Brain microvascular endothelial cell (primary cell): Measurements from ENCODE around the gene MCC.

Source experiments
- DNase-seq: peaks from one replicate; pipeline ENCODE4 v3.0.0-alpha.2; 2020
- H3K27ac ChIP-seq: fragments of 250-450 bp; sonication (Bioruptor Pico); 2 replicates; pipeline ENCODE4 v1.5.1; 2020; ENCODE audit warnings: mild to moderate bottlenecking, moderate library complexity
- H3K27me3 ChIP-seq: fragments of 250-450 bp; sonication (Bioruptor Pico); replicated peaks from 2 replicates; pipeline ENCODE4 v1.5.1; 2020; ENCODE audit warnings: mild to moderate bottlenecking
- H3K36me3 ChIP-seq: fragments of 250-450 bp; sonication (Bioruptor Pico); replicated peaks from 2 replicates; pipeline ENCODE4 v1.5.1; 2020; ENCODE audit warnings: mild to moderate bottlenecking
- H3K4me3 ChIP-seq: 2 replicates; pipeline ENCODE4 v1.5.1; 2011; ENCODE audit warnings: low read depth, mild to moderate bottlenecking, control low read depth, low read length, moderate library complexity
- in situ Hi-C: cut with HindIII; loops from 2 replicates; pipeline ENCODE4 v1.10.0; 2017; ENCODE audit warnings: low sequenced_read_pairs, low pct_ligation_motif_present
- TF ChIP-seq, protein P1 (sequence below): IDR thresholded peaks from 2 replicates; pipeline ENCODE4 v1.5.1; 2011; ENCODE audit warnings: low read depth, mild to moderate bottlenecking, moderate library complexity, low read length, control low read depth, inconsistent platforms; ENCODE audit errors: missing control alignments

MCC gene

DNA sequence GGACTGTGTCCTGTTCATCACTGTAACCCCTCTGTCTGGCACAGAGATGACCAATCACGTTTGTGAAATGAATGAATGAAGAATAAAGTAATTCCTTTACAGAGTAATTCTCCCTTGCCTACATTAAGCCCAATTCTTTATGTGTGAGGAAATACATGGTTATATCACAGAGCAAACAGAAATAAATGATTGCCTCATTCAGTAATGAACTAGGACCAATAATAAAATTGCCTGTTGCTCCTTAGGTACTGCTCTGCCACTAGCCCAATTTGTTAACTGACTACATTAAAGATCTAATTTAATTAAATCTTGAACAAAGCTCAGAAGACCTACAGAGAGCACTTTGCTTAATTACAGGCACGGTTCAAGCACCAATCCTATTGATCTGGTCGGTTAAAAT lies 389.9 kb downstream of the MCC start:
- DNase-seq, result no peak
- Histone ChIP-seq H3K27ac (no peak overlapping the region), H3K27me3 (no peaks in the 10 kb centered on the region), H3K36me3 (no peaks in the 10 kb centered on the region), H3K4me3 (no peak overlapping the region)
- in situ Hi-C loops, result no loop called here
- TF ChIP-seq, protein P1, sequence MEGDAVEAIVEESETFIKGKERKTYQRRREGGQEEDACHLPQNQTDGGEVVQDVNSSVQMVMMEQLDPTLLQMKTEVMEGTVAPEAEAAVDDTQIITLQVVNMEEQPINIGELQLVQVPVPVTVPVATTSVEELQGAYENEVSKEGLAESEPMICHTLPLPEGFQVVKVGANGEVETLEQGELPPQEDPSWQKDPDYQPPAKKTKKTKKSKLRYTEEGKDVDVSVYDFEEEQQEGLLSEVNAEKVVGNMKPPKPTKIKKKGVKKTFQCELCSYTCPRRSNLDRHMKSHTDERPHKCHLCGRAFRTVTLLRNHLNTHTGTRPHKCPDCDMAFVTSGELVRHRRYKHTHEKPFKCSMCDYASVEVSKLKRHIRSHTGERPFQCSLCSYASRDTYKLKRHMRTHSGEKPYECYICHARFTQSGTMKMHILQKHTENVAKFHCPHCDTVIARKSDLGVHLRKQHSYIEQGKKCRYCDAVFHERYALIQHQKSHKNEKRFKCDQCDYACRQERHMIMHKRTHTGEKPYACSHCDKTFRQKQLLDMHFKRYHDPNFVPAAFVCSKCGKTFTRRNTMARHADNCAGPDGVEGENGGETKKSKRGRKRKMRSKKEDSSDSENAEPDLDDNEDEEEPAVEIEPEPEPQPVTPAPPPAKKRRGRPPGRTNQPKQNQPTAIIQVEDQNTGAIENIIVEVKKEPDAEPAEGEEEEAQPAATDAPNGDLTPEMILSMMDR, result no peak

DNA sequence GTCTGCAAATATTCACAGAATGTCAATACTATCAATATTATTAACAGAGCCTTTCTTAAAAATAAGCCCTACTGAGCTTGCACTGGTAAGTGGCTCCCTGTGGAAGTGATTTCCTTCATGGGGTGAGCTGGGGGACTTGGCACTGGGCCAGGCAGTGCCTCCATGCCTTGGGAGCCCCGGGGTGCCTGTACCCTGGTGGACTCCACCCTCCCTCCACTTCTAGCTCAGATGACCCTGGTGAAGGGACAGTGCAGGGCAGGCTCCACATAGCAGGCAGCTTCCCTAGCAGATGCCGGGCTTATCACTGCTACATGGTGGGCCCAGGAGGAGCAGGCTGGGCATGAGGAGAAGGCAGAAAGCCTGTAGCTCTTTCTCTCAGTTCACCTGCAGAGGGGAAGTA lies 392.4 kb downstream of the MCC start:
- Histone ChIP-seq H3K36me3 (no peaks in the 10 kb centered on the region), H3K27ac (no peak overlapping the region), H3K4me3 (no peak overlapping the region), H3K27me3 (no peaks in the 10 kb centered on the region)
- no peak for DNase-seq
- in situ Hi-C loops, result no loop called here
- TF ChIP-seq, protein P1, result no peak

DNA sequence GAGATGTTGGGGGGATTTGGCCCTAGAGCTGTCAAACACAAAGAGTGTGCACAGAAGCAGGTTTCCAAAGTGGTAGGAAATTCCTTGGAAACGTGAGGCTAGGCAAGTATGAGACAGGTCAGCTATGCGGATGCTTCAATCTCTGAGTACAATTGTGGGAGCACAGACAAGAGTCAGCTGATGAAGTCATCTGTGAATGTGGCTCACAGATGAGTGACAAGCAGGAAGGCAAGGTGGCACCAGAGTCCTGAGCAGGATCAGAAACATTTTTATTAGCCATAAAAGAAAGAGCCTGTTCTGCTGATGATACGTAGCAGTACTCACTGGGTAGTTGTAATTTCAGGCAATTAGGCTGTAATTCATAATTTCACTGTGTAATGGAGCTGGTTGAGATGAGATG lies 394.7 kb downstream of the MCC start:
- no peak overlapping the region for H3K27ac ChIP-seq
- H3K36me3 ChIP-seq, result no peaks in the 10 kb centered on the region
- H3K4me3 ChIP-seq, result no peak overlapping the region
- in situ Hi-C loops, result no loop called here
- no peaks in the 10 kb centered on the region for H3K27me3 ChIP-seq
- no peak for DNase-seq
- TF ChIP-seq, protein P1, result no peak

DNA sequence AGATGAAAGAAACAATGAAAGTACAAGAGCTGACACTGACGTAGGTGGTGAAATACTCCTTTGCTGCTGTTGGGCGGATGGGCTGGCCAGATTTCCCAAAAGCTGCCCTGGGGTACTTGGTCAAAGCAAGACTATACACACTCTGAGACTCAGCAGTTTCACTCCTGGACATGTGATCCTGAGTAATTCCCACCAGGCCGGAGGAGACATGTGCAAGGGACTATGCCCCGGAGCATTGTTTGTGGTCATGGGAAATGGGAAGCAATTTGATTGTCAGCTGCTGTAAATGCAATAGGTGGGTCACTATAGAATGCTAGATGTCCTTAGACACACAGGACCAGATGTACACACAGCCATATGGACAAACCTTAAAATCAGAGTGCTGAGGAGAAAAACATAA lies 395.6 kb downstream of the MCC start:
- no peaks in the 10 kb centered on the region for H3K27me3 ChIP-seq
- in situ Hi-C loops, result no loop called here
- DNase-seq, result no peak
- H3K27ac ChIP-seq, result no peak overlapping the region
- TF ChIP-seq, protein P1, result no peak
- H3K36me3 ChIP-seq, result no peaks in the 10 kb centered on the region
- H3K4me3 ChIP-seq, result no peak overlapping the region

DNA sequence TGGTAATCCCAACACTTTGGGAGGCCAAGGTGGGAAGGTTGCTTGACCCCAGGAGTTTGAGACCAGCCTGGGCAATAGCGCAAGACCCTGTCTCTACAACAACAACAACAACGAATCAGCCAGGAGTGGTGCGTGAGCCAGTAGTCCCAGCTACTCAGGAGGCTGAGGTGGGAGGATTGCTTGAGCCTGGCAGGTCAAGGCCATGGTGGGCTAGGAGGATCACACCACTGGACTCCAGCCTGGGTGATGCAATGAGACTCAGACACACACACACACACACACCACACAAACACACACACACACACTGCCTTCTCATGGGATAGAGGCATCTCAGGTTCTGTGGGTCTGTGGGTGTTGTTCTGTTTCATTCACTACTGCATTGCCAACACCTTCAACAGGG lies 396.6 kb downstream of the MCC start:
- H3K27me3 ChIP-seq, result peaks cover 2% of the 10 kb centered on the region
- TF ChIP-seq, protein P1, result no peak
- H3K36me3 ChIP-seq, result no peaks in the 10 kb centered on the region
- H3K4me3 ChIP-seq, result no peak overlapping the region
- H3K27ac ChIP-seq, result no peak overlapping the region
- in situ Hi-C loops, result no loop called here
- DNase-seq, result no peak

DNA sequence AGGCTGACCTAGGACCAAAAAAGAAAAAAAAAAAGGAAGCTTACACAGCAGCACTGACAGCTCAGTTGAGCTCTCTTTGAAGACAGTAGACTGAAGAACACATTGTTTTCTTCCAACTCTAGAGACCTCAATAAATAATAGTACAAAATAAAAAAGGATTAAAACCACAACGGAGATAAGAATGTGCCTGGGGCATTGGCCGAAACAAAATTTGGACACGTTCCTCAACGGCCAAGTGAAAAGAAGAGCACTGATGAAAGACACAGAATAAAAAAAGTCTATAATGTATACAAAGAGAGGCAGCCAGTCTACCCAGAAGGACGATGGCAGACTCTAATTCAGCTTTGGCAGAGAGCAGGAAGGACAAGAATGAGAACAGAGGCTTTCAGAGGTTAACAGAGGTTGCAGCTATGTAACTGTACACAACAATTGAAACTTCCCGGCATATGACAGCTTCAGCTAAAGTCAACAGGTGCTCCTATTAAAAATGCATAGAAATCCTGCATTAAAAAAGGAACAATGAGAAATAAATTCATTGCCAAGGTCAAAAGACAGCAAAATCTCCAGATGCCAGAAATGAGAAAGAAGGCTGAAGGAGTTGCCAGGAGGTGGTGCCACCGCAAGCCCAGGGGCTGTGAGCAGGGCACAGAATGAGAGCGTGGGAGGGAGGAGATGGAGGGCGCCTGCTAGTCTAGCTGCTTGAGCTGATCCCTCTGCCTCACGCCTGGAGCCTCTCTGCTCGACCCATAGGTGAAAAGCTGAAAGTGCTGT lies 397.7 kb downstream of the MCC start:
- Histone ChIP-seq H3K27me3 (peaks cover 2% of the 10 kb centered on the region), H3K4me3 (no peak overlapping the region), H3K36me3 (no peaks in the 10 kb centered on the region), H3K27ac (no peak overlapping the region)
- DNase-seq, result no peak
- TF ChIP-seq, protein P1, result no peak
- in situ Hi-C loops, result no loop called here
